ENCODE data around the gene COL6A2.
A peak's percentile ranks its signal among the peaks of the same experiment; 100 is the strongest.

Gene COL6A2

DNA sequence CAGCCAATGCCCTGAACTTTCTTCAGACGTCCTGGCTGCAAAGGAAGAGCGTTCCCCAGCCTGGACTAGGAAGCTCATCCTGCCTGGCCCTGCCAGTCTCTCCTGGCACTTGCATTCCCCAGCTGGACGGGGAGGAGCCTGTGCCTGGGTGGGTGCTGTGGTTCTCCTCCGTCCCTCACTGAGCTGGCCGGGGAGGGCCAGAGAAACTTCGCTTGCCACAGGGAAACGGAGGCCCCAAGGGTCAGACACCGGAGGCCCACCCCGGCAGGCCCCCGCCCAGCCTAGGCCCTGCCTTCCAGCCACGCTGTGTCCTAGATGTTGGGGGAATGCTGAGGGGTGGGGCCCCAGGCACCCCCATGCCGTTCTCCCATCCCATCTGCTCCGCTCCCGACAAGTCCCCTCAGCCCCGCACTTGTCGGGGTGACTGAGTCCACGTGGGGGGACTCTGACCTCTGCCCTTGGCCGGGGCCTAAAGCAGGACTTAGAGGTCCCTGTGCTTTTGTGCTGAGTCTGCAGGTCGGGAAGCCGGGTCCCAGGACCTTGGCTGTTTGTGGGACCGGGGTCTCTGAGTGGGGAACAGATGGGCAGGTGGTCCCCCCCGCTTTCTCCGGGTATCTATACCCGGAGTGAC lies 52.7 kb downstream of the COL6A2 start:
- no peak for DNase-seq (ENCODE audit: low read depth)
- no peak overlapping the region for H3K4me3 ChIP-seq (ENCODE audit: control insufficient read depth, low read depth, low read length)
- TF ChIP-seq, protein P1, sequence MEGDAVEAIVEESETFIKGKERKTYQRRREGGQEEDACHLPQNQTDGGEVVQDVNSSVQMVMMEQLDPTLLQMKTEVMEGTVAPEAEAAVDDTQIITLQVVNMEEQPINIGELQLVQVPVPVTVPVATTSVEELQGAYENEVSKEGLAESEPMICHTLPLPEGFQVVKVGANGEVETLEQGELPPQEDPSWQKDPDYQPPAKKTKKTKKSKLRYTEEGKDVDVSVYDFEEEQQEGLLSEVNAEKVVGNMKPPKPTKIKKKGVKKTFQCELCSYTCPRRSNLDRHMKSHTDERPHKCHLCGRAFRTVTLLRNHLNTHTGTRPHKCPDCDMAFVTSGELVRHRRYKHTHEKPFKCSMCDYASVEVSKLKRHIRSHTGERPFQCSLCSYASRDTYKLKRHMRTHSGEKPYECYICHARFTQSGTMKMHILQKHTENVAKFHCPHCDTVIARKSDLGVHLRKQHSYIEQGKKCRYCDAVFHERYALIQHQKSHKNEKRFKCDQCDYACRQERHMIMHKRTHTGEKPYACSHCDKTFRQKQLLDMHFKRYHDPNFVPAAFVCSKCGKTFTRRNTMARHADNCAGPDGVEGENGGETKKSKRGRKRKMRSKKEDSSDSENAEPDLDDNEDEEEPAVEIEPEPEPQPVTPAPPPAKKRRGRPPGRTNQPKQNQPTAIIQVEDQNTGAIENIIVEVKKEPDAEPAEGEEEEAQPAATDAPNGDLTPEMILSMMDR (IDR thresholded peaks at IDR 0.05; ENCODE audit: control insufficient read depth, insufficient read depth, low read depth, low read length, missing control alignments) = no peak

DNA sequence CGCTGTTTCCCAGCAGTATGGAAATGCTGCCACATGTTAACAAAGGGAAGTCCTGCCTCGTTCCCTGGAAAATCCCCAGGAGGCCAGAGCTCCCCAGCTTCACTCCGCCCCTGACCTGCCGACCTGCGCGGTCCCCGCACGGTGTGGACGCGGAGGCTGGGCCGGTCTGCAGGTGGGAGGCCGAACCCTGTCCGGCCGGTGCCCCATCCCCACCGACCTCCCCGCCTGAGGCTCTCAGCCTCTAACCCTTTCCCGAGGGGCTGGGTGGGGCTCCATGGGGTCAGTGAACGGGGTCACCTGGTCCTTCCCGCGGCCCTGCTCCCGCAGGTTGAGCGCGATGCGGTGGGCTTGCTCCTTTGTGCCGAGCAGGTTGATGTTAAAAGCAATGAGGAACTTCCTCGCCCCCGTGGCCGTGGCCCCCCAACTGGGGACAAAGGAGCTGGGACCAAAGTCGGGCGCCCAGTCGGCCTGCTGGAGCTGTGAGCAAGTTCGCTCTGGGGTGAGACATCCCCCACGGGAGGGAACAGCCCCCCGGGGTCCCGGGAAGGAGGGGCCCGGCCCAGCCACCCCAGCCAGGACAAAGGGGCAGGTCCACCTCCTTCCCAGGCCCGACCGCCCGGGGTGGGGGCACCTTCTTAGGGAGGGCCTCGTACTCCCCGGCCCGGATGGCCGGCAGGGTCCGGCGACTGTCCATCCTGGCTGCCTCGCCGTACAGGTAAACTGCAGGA lies 53.5 kb downstream of the COL6A2 start:
- DNase-seq (ENCODE audit: low read depth) = no peak

GRCh38 chr21:46151989-46152926 lies 54.3 kb downstream of the COL6A2 start:
- H3K4me3 ChIP-seq (ENCODE audit: control insufficient read depth, low read depth, low read length) = no peak overlapping the region
- no peak for DNase-seq (ENCODE audit: low read depth)
- TF ChIP-seq, protein P1 (IDR thresholded peaks at IDR 0.05; ENCODE audit: control insufficient read depth, insufficient read depth, low read depth, low read length, missing control alignments) = no peak

More for the DNA sequence above, 53.5 kb downstream of the COL6A2 start:
- TF ChIP-seq, protein P1 (IDR thresholded peaks at IDR 0.05; ENCODE audit: control insufficient read depth, insufficient read depth, low read depth, low read length, missing control alignments) = no peak
- no peak overlapping the region for H3K4me3 ChIP-seq (ENCODE audit: control insufficient read depth, low read depth, low read length)

- TF ChIP-seq, protein P1 (IDR thresholded peaks at IDR 0.05; ENCODE audit: control insufficient read depth, insufficient read depth, low read depth, low read length, missing control alignments) = no peak
- DNase-seq (ENCODE audit: low read depth) = no peak
- H3K4me3 ChIP-seq (ENCODE audit: control insufficient read depth, low read depth, low read length) = no peak overlapping the region
These were observed 55.0 kb downstream of the COL6A2 start for GRCh38 chr21:46152927-46153246.

DNA sequence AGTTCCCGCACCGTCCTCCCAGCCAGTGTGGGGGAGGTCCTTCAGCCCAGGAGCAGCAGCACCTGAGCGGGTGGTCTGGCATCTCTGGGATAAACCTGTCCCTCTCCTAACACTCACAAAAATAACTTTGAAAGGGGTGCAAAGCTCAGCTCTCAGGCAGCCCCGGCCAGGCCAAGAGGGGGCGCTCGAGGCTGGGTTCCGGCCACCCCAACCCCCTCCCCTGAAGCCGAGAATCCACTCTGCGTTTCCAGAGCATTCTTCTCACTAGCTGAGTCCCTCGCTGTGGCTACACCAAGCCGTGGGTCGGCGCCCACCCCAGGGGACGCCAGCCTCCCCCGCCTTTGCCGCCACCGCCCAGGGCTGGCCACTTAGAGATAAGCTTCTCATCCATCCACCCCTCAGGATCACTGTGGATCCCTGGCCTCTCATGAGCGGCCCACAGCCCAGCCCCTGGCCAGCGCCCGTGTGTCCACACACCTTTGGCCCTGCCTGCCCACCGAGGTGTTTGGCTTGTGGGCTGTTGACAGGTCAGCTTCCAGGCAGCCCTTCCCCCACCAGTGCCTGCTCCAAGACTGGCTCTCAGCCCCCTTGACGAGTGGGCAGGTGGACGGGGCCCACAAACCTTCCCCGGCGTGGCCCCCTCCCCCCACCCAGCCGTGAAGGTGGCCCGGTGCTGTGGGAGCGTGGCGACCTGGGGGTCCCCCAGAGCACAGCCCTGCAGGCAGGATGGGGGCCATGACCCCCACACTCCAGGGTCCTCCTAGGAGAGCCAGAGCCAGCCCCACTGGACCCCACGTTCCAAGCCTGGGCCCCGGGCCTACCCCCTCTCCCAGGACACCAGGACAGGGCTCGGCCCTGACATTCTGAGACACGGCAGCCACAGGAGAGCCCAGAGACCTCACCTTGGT lies 55.6 kb downstream of the COL6A2 start:
- DNase-seq (ENCODE audit: low read depth) = no peak
- TF ChIP-seq, protein P1 (IDR thresholded peaks at IDR 0.05; ENCODE audit: control insufficient read depth, insufficient read depth, low read depth, low read length, missing control alignments) = peak; percentile 87
- peak overlapping the region; percentile 10 for H3K4me3 ChIP-seq (ENCODE audit: control insufficient read depth, low read depth, low read length)
